Measurements from ENCODE around the gene PPTC7. TPM values are rescaled to one million over a fixed set of nuclear protein-coding genes. Genes with fewer than 3 reads are reported as not detected.

Gene PPTC7
- total and polyA plus RNA-seq, 2 of the 13 experiments (the other 11 are each of a cell fraction or from before 2014, with no cell fraction given), result 4.8 to 12.3 TPM

GRCh38 chr12:110591451-110592051 is 8.4 kb upstream of the PPTC7 start (continued):
- TF ChIP-seq DMTF1 (CRISPR knock-in tag; IDR thresholded peaks at IDR 0.05), result no peak
- TF ChIP-seq DNMT3B (CRISPR knock-in tag; conservative IDR thresholded peaks at IDR 0.05), result no peak
- TF ChIP-seq PRDM4 (CRISPR knock-in tag; IDR thresholded peaks at IDR 0.05; ENCODE audit: borderline replicate concordance), result no peak
- TF ChIP-seq MXD1 (CRISPR knock-in tag; IDR thresholded peaks at IDR 0.05), result no peak
- TF ChIP-seq ATF7 (IDR thresholded peaks at IDR 0.05), result no peak
- TF ChIP-seq ATF7 (CRISPR knock-in tag; IDR thresholded peaks at IDR 0.05), result no peak
- TF ChIP-seq ZNF678 (CRISPR knock-in tag; IDR thresholded peaks at IDR 0.05), result no peak
- TF ChIP-seq NR3C1 (CRISPR knock-in tag; IDR thresholded peaks at IDR 0.05), result no peak
- no peak for TF ChIP-seq TCF12 (IDR thresholded peaks at IDR 0.05)
- TF ChIP-seq TCF12 (CRISPR knock-in tag; IDR thresholded peaks at IDR 0.05), result no peak
- TF ChIP-seq MTERF4 (CRISPR knock-in tag; IDR thresholded peaks at IDR 0.05), result no peak
- TF ChIP-seq KLF13 (CRISPR knock-in tag; IDR thresholded peaks at IDR 0.05), result no peak
- TF ChIP-seq TARDBP (CRISPR knock-in tag; IDR thresholded peaks at IDR 0.05), result peak; percentile 46; the same call in 1 of the 2 replicates
- no peak for TF ChIP-seq MEIS2 (CRISPR knock-in tag; IDR thresholded peaks at IDR 0.05)
- TF ChIP-seq TAF1 (CRISPR knock-in tag; IDR thresholded peaks at IDR 0.05), result no peak
- no peak for TF ChIP-seq ZNF431 (CRISPR knock-in tag; IDR thresholded peaks at IDR 0.05; ENCODE audit: borderline replicate concordance, low read depth)
- TF ChIP-seq ZNF20 (CRISPR knock-in tag; IDR thresholded peaks at IDR 0.05), result no peak
- peak; percentile 55 for TF ChIP-seq ZFX (CRISPR knock-in tag; IDR thresholded peaks at IDR 0.05; ENCODE audit: low read depth)
- TF ChIP-seq MLXIP (CRISPR knock-in tag; IDR thresholded peaks at IDR 0.05; ENCODE audit: borderline replicate concordance), result no peak
- TF ChIP-seq ZNF468 (CRISPR knock-in tag; IDR thresholded peaks at IDR 0.05), result no peak
